PC-3 (cell line): ENCODE measurements around the gene IQCN.

ENCODE experiments used
- CTCF ChIP-seq: fragments of 300-600 bp; sonication (generic); conservative IDR thresholded peaks from 2 replicates; pipeline ENCODE4 v1.5.1; 2017; ENCODE audit warnings: antibody characterized with exemption, low read depth, mild to moderate bottlenecking, low read length
- EZH2 ChIP-seq: fragments of 300-600 bp; sonication (generic); IDR thresholded peaks from one replicate; pipeline ENCODE4 v1.6.1; 2017; ENCODE audit warnings: antibody characterized with exemption, mild to moderate bottlenecking, low read length; ENCODE audit not compliant: unreplicated experiment
- EZH2phosphoT487 ChIP-seq: fragments of 300-600 bp; sonication (generic); IDR thresholded peaks from 2 replicates; pipeline ENCODE4 v1.6.1; 2018; ENCODE audit warnings: mild to moderate bottlenecking, antibody characterized with exemption, low read length, borderline replicate concordance

- TF ChIP-seq EZH2: no peak
- no peak for TF ChIP-seq CTCF
- no peak for TF ChIP-seq EZH2phosphoT487
These were observed 46.8 kb upstream of the IQCN start for GRCh38 chr19:18320865-18321733.
